Stimulated activated CD8-positive, alpha-beta memory T cell treated with anti-CD3 and anti-CD28 coated beads, Interleukin-2, amount 100 ng/mL, for 48 hours (primary cell): ENCODE data around the gene ELAVL4.

Experiments
- DNase-seq, 2 donors: peaks; one replicate each; pipeline ENCODE4 v3.0.0-alpha.2; 2020; ENCODE audit warnings: low read depth in 2 of 2

The ELAVL4 gene

GRCh38 chr1:50177994-50178393 lies 69.3 kb downstream of the ELAVL4 start:
- no peak for DNase-seq

GRCh38 chr1:50179639-50180038 lies 70.9 kb downstream of the ELAVL4 start:
- no peak for DNase-seq

GRCh38 chr1:50180367-50180766 lies 71.6 kb downstream of the ELAVL4 start:
- DNase-seq: no peak

GRCh38 chr1:50181027-50181663 lies 72.4 kb downstream of the ELAVL4 start:
- DNase-seq: no peak

GRCh38 chr1:50183378-50184133 lies 74.8 kb downstream of the ELAVL4 start:
- no peak for DNase-seq

- DNase-seq: no peak
These were observed 80.6 kb downstream of the ELAVL4 start for GRCh38 chr1:50189369-50189768.

- DNase-seq: no peak
These were observed 84.3 kb downstream of the ELAVL4 start for GRCh38 chr1:50193002-50193401.

- DNase-seq: no peak
These were observed 86.5 kb downstream of the ELAVL4 start for GRCh38 chr1:50195205-50195604.

GRCh38 chr1:50196081-50196480 lies 87.4 kb downstream of the ELAVL4 start:
- no peak for DNase-seq

- no peak for DNase-seq
These were observed 88.5 kb downstream of the ELAVL4 start for GRCh38 chr1:50197216-50197615.

- DNase-seq: no peak
These were observed 99.6 kb downstream of the ELAVL4 start for GRCh38 chr1:50208315-50208714.

GRCh38 chr1:50208756-50209155 lies 100.0 kb downstream of the ELAVL4 start:
- DNase-seq: no peak

- DNase-seq: no peak
These were observed 101.0 kb downstream of the ELAVL4 start for GRCh38 chr1:50209749-50210148.

- no peak for DNase-seq
These were observed 104.8 kb downstream of the ELAVL4 start for GRCh38 chr1:50213505-50213904.

GRCh38 chr1:50214717-50215116 lies 106.0 kb downstream of the ELAVL4 start:
- no peak for DNase-seq

- no peak for DNase-seq
These were observed 109.8 kb downstream of the ELAVL4 start for GRCh38 chr1:50218344-50219120.

- DNase-seq: no peak
These were observed 120.2 kb downstream of the ELAVL4 start for GRCh38 chr1:50228871-50229384.

- no peak for DNase-seq
These were observed 122.5 kb downstream of the ELAVL4 start for GRCh38 chr1:50231209-50231608.

- DNase-seq: no peak
These were observed 123.6 kb downstream of the ELAVL4 start for GRCh38 chr1:50232336-50232735.

GRCh38 chr1:50236656-50237055 lies 127.9 kb downstream of the ELAVL4 start:
- no peak for DNase-seq

- no peak for DNase-seq
These were observed 128.3 kb downstream of the ELAVL4 start for GRCh38 chr1:50237056-50237455.

GRCh38 chr1:50243939-50244338 lies 135.2 kb downstream of the ELAVL4 start:
- DNase-seq: no peak

GRCh38 chr1:50246869-50247268 lies 138.1 kb downstream of the ELAVL4 start:
- DNase-seq: no peak
